K562 (cell line): ENCODE results near the gene HEXIM2. TPM values are rescaled to one million over a fixed set of nuclear protein-coding genes. Genes with fewer than 3 reads are reported as not detected.

Source experiments
- ATF6 ChIP-seq: sonication (generic); formaldehyde crosslinking; IDR thresholded peaks from 2 replicates; pipeline ENCODE4 v1.4.0; 2020; ENCODE audit warnings: mild to moderate bottlenecking, missing genetic modification reagents
- ATF7 ChIP-seq: fragments of 450-650 bp; IDR thresholded peaks from 2 replicates; pipeline ENCODE4 v1.7.1; 2014; ENCODE audit warnings: mild to moderate bottlenecking, moderate library complexity
- CREB5 ChIP-seq: fragments of 250-450 bp; sonication (Bioruptor Pico); IDR thresholded peaks from 2 replicates; pipeline ENCODE4 v1.5.0; 2020; ENCODE audit warnings: mild to moderate bottlenecking
- CTBP1 ChIP-seq: fragments of 450-650 bp; IDR thresholded peaks from 2 replicates; pipeline ENCODE4 v1.6.1; 2016; ENCODE audit warnings: borderline replicate concordance
- CTCFL ChIP-seq: IDR thresholded peaks from 2 replicates; pipeline ENCODE4 v1.6.1; 2011; ENCODE audit warnings: borderline replicate concordance, low read depth, mild to moderate bottlenecking, moderate library complexity, low read length; ENCODE audit not compliant: insufficient read depth, poor library complexity, severe bottlenecking
- EP400 ChIP-seq: fragments of 450-650 bp; IDR thresholded peaks from 2 replicates; pipeline ENCODE4 v1.6.1; 2017; ENCODE audit warnings: antibody characterized with exemption, mild to moderate bottlenecking, moderate library complexity
- ERF ChIP-seq: fragments of 450-650 bp; formaldehyde crosslinking; IDR thresholded peaks from 2 replicates; pipeline ENCODE4 v1.4.0; 2020; ENCODE audit warnings: mild to moderate bottlenecking, mixed read lengths
- ETV1 ChIP-seq: fragments of 450-650 bp; conservative IDR thresholded peaks from 2 replicates; pipeline ENCODE4 v1.6.1; 2016; ENCODE audit warnings: missing genetic modification characterization, control low read depth, low read depth, missing compliant biosample characterization
- HDAC2 ChIP-seq: fragments of 450-650 bp; IDR thresholded peaks from 2 replicates; pipeline ENCODE4 v1.6.1; 2016; ENCODE audit warnings: mild to moderate bottlenecking
- HNRNPL ChIP-seq: fragments of 200-400 bp; formaldehyde crosslinking; IDR thresholded peaks from 2 replicates; pipeline ENCODE4 v1.6.1; 2017; ENCODE audit warnings: low read depth, mild to moderate bottlenecking, low read length
- IRF2 ChIP-seq: sonication (generic); formaldehyde crosslinking; IDR thresholded peaks from 2 replicates; pipeline ENCODE4 v1.8.1; 2022; ENCODE audit warnings: mild to moderate bottlenecking, missing genetic modification reagents
- JUNB ChIP-seq: fragments of 450-650 bp; formaldehyde crosslinking; conservative IDR thresholded peaks from 2 replicates; pipeline ENCODE4 v1.4.0; 2020; ENCODE audit warnings: mild to moderate bottlenecking
- JUND ChIP-seq, 2 experiments: IDR thresholded peaks; 2 replicates in 1 of 2; 3 replicates in 1 of 2; pipeline ENCODE4 v1.6.1; 2011; ENCODE audit warnings: borderline replicate concordance in 2 of 2, low read depth in 2 of 2, low read length in 2 of 2, improper control_type of control experiment in 1 of 2, missing biosample characterization in 1 of 2, missing genetic modification characterization in 1 of 2, missing genetic modification reagents in 1 of 2
- KDM1A ChIP-seq, 2 experiments: fragments of 450-650 bp; IDR thresholded peaks; 2 replicates each; pipeline ENCODE4 v1.6.1; 2016; ENCODE audit warnings: mild to moderate bottlenecking in 2 of 2
- MYNN ChIP-seq, 2 experiments: sonication (generic); formaldehyde crosslinking in 1 of 2; IDR thresholded peaks; 2 replicates each; pipeline versions ENCODE4 v1.5.0 to v1.6.1; 2016 to 2020; ENCODE audit warnings: antibody characterized with exemption in 1 of 2, missing genetic modification reagents in 1 of 2
- NCOR1 ChIP-seq: fragments of 450-650 bp; IDR thresholded peaks from 2 replicates; pipeline ENCODE4 v1.6.1; 2016; ENCODE audit warnings: mild to moderate bottlenecking, moderate library complexity
- RAD51 ChIP-seq: fragments of 450-650 bp; IDR thresholded peaks from 2 replicates; pipeline ENCODE4 v1.7.1; 2016; ENCODE audit warnings: low read depth, mild to moderate bottlenecking, borderline replicate concordance
- RBM25 ChIP-seq: fragments of 200-400 bp; formaldehyde crosslinking; IDR thresholded peaks from 2 replicates; pipeline ENCODE4 v1.6.1; 2018; ENCODE audit warnings: low read length, low read depth, moderate library complexity; ENCODE audit not compliant: severe bottlenecking
- YY1 ChIP-seq, 3 experiments: IDR thresholded peaks; 2 replicates each; pipeline ENCODE4 v1.6.1; 2011; ENCODE audit warnings: low read length in 2 of 3, mild to moderate bottlenecking in 2 of 3, moderate library complexity in 2 of 3, borderline replicate concordance in 1 of 3, control low read depth in 1 of 3, low read depth in 1 of 3; ENCODE audit not compliant: insufficient read depth in 3 of 3, insufficient replicate concordance in 2 of 3, control insufficient read depth in 1 of 3, insufficient read length in 1 of 3; ENCODE audit errors: extremely low read depth in 1 of 3
- ZNF121 ChIP-seq: sonication (generic); formaldehyde crosslinking; conservative IDR thresholded peaks from 2 replicates; pipeline ENCODE4 v1.8.0; 2022; ENCODE audit warnings: missing genetic modification reagents
- ZNF589 ChIP-seq: fragments of 200-800 bp; sonication (Bioruptor generic); IDR thresholded peaks from 2 replicates; pipeline ENCODE4 v1.6.1; 2016; ENCODE audit warnings: low read depth, missing genetic modification characterization, missing compliant biosample characterization
- ZNF707 ChIP-seq: fragments of 250-450 bp; sonication (Bioruptor Pico); conservative IDR thresholded peaks from 2 replicates; pipeline ENCODE4 v1.8.0; 2022; ENCODE audit warnings: inconsistent platforms, mild to moderate bottlenecking, moderate library complexity
- polyA plus RNA-seq, 8 experiments: library from polyadenylated mRNA; depleted of rRNA in 4 of 8; stranded (reverse) in 5 of 8; unstranded in 3 of 8; fragments of >200 nt; fragmentation: Nextera tagmentation in 2 of 8; fragmentation: Illumina TruSeq in 1 of 8; extraction: Ambion mirVana in 2 of 8; extraction: Trizol in 1 of 8; gene quantifications; 2 replicates each; pipeline versions ENCODE4 v1.2.1 to v1.2.3, GENCODE V29; 2011 to 2014; ENCODE audit warnings: inconsistent platforms in 1 of 8, missing spikeins in 1 of 8
- total RNA-seq, 7 experiments: library from RNA; depleted of rRNA in 6 of 7; stranded (reverse); fragments of >200 nt in 6 of 7; fragmentation: Illumina TruSeq in 2 of 7; extraction: Trizol in 2 of 7; gene quantifications; 2 replicates each; pipeline versions ENCODE4 v1.2.1 to v1.2.3, GENCODE V29; 2011 to 2021; ENCODE audit warnings: low replicate concordance in 1 of 7

HEXIM2 gene
- total and polyA plus RNA-seq, 9 of the 15 experiments (the other 6 are each of a cell fraction or from before 2014, with no cell fraction given): 0.69 to 3.4 (median 1.1) TPM; not detected in 2

- TF ChIP-seq JUND (IDR thresholded peaks at IDR 0.05; ENCODE audit: borderline replicate concordance, low read depth, low read length) (no peak), JUND (tag; IDR thresholded peaks at IDR 0.05; ENCODE audit: borderline replicate concordance, low read depth, low read length) (no peak), ETV1 (tag) (no peak), ERF (CRISPR knock-in tag) (no peak), RAD51 (0 out of 2 replicates have a peak, but pooled peaks have one; percentile 19), MYNN (IDR thresholded peaks at IDR 0.05) (0 out of 2 replicates have a peak, but pooled peaks have one; percentile 9), MYNN (CRISPR knock-in tag; IDR thresholded peaks at IDR 0.05) (no peak), ATF6 (CRISPR knock-in tag) (no peak), HNRNPL (peak; percentile 88), CTBP1 (0 out of 2 replicates have a peak, but pooled peaks have one; percentile 38), CTCFL (peak; percentile 12), NCOR1 (no peak), CREB5 (CRISPR knock-in tag) (no peak), ATF7 (peak; percentile 28; the same call in 1 of the 2 replicates), ZNF589 (CRISPR knock-in tag) (no peak), RBM25 (peak; percentile 64), ZNF707 (CRISPR knock-in tag) (no peak), HDAC2 (peak; percentile 74), IRF2 (CRISPR knock-in tag) (no peak), KDM1A (IDR thresholded peaks at IDR 0.05) (peak in 1 of 2 experiments; percentile 73; a peak in 2 of 4 replicates), EP400 (no peak), JUNB (CRISPR knock-in tag) (0 out of 2 replicates have a peak, but pooled peaks have one; percentile 47), ZNF121 (CRISPR knock-in tag) (no peak), YY1 (IDR thresholded peaks at IDR 0.05; ENCODE audit: borderline replicate concordance in 1 of 3, control insufficient read depth in 1 of 3, extremely low read depth in 1 of 3, insufficient read depth in 3 of 3, insufficient read length in 1 of 3, insufficient replicate concordance in 2 of 3, low read depth in 1 of 3, low read length in 2 of 3) (peak in 1 of 3 experiments; percentile 43)
Measured at GRCh38 chr17:45131616-45132319, 29.9 kb upstream of the HEXIM2 start (continued).
